ENCODE data around the gene PRR14L.
"Not testable (repeated sequence)": the region's sequence is repeated elsewhere in the genome, so short reads cannot be mapped to it uniquely, and the experiment has no call there.

DNA sequence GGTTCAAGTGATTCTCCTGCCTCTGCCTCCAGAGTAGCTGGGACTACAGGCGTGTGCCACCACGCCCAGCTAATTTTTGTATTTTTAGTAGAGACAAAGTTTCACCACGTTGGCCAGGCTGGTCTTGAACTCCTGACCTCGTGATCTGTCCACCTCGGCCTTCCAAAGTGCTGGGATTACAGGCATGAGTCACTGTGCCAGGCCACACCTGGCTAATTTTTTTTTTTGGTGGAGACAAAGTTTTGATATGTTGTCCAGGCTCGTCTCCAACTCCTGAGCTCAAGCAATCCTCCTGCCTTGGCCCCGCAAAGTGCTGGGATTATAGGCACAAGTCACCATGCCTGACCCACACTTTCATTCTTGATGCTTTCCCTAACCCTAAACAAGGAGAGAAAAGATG lies 9.6 kb downstream of the PRR14L start:
- TF ChIP-seq, protein P1, sequence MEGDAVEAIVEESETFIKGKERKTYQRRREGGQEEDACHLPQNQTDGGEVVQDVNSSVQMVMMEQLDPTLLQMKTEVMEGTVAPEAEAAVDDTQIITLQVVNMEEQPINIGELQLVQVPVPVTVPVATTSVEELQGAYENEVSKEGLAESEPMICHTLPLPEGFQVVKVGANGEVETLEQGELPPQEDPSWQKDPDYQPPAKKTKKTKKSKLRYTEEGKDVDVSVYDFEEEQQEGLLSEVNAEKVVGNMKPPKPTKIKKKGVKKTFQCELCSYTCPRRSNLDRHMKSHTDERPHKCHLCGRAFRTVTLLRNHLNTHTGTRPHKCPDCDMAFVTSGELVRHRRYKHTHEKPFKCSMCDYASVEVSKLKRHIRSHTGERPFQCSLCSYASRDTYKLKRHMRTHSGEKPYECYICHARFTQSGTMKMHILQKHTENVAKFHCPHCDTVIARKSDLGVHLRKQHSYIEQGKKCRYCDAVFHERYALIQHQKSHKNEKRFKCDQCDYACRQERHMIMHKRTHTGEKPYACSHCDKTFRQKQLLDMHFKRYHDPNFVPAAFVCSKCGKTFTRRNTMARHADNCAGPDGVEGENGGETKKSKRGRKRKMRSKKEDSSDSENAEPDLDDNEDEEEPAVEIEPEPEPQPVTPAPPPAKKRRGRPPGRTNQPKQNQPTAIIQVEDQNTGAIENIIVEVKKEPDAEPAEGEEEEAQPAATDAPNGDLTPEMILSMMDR (CRISPR knock-in tag; IDR thresholded peaks at IDR 0.05) = not testable (repeated sequence)
- not testable (repeated sequence) for TF ChIP-seq ZKSCAN8 (CRISPR knock-in tag; IDR thresholded peaks at IDR 0.05; ENCODE audit: borderline replicate concordance)

Measured in HepG2 (cell line).